ENCODE data around the gene DEXI. TPM values are rescaled to one million over a fixed set of nuclear protein-coding genes. Genes with fewer than 3 reads are reported as not detected.

The DEXI gene
- 20.5 and 21.3 TPM in 2 replicates for polyA plus RNA-seq (2013)

- peak within 1 kb of the TSS; percentile 7 for H2BK12ac ChIP-seq (ENCODE audit: low read length)
- H2BK5ac ChIP-seq (ENCODE audit: low read depth, low read length, poor library complexity), result peak within 1 kb of the TSS; percentile 51
- no peaks in the 10 kb centered on the region for H3K9me3 ChIP-seq (ENCODE audit: insufficient read depth, low read depth, low read length)
- peak within 1 kb of the TSS; percentile 62 for H3K14ac ChIP-seq (ENCODE audit: low read length)
- H2AFZ ChIP-seq (ENCODE audit: insufficient read depth, low read length, poor library complexity), result peak within 1 kb of the TSS; percentile 75
- peak within 1 kb of the TSS; percentile 70 for H3K4me2 ChIP-seq (ENCODE audit: low read length)
- H2AK5ac ChIP-seq (ENCODE audit: low read length), result no peak within 1 kb of the TSS
- peaks cover 18% of the 10 kb centered on the region for H3K79me2 ChIP-seq (ENCODE audit: control insufficient read depth, insufficient read depth, low read length, poor library complexity)
- H3K79me1 ChIP-seq (ENCODE audit: low read length), result peaks cover 7% of the 10 kb centered on the region
- peaks cover 22 to 38% of the 10 kb centered on the region in 2 experiments for H3K4me1 ChIP-seq (ENCODE audit: control insufficient read depth in 1 of 2, insufficient read depth in 2 of 2, low read length in 2 of 2)
- peak within 1 kb of the TSS; percentile 38 for H3K27ac ChIP-seq (ENCODE audit: low read depth, low read length)
- H3K27me3 ChIP-seq (ENCODE audit: insufficient read depth, low read length), result no peaks in the 10 kb centered on the region
- peaks cover 5 to 6% of the 10 kb centered on the region in 2 experiments for H3K36me3 ChIP-seq (ENCODE audit: control insufficient read depth in 1 of 2, insufficient read depth in 2 of 2, low read length in 2 of 2)
- WGBS (ENCODE audit: extremely low coverage, insufficient coverage, insufficient read length), result no CpG with 5 or more reads among the region's 55 CpGs
- peak within 1 kb of the TSS; percentile 34 for H4K12ac ChIP-seq (ENCODE audit: low read depth, low read length)
- peak; percentile 91 to 97 for DNase-seq
- H4K8ac ChIP-seq (ENCODE audit: low read depth, low read length), result peak within 1 kb of the TSS; percentile 81
- peak within 1 kb of the TSS; percentile 78 for H3K4me3 ChIP-seq (ENCODE audit: low read depth, low read length)
- no peak within 1 kb of the TSS for H3K23ac ChIP-seq (ENCODE audit: low read length)
- peak within 1 kb of the TSS; percentile 37 for H4K91ac ChIP-seq (ENCODE audit: low read depth, low read length)
- H3K9ac ChIP-seq (ENCODE audit: low read length), result peak within 1 kb of the TSS; percentile 55
- H2BK120ac ChIP-seq (ENCODE audit: insufficient read depth, low read length, poor library complexity), result peak within 1 kb of the TSS; percentile 57
- H3K18ac ChIP-seq (ENCODE audit: low read length), result peak within 1 kb of the TSS; percentile 90
- peak within 1 kb of the TSS; percentile 80 for H3K4ac ChIP-seq (ENCODE audit: low read depth, low read length)
These were observed at the start of gene DEXI for GRCh38 chr16:10942352-10943063. TSS of gene DEXI (minus strand) at chr16:10942468. CDS start at chr16:10942005, 463 bp downstream.

- peak overlapping the region; percentile 12 for H4K91ac ChIP-seq (ENCODE audit: low read depth, low read length)
- H2AK5ac ChIP-seq (ENCODE audit: low read length), result peak overlapping the region; percentile 13
- H3K4ac ChIP-seq (ENCODE audit: low read depth, low read length), result no peak overlapping the region
- H2BK5ac ChIP-seq (ENCODE audit: low read depth, low read length, poor library complexity), result peak overlapping the region; percentile 13
- no peak overlapping the region for H2AFZ ChIP-seq (ENCODE audit: insufficient read depth, low read length, poor library complexity)
- H3K18ac ChIP-seq (ENCODE audit: low read length), result no peak overlapping the region
- peaks cover 5% of the 10 kb centered on the region for H3K79me1 ChIP-seq (ENCODE audit: low read length)
- H3K79me2 ChIP-seq (ENCODE audit: control insufficient read depth, insufficient read depth, low read length, poor library complexity), result no peaks in the 10 kb centered on the region
- H3K9ac ChIP-seq (ENCODE audit: low read length), result no peak overlapping the region
- no peak overlapping the region for H3K4me3 ChIP-seq (ENCODE audit: low read depth, low read length)
- H3K27ac ChIP-seq (ENCODE audit: low read depth, low read length), result no peak overlapping the region
- peak overlapping the region; percentile 2 for H2BK12ac ChIP-seq (ENCODE audit: low read length)
- no peak overlapping the region for H3K23ac ChIP-seq (ENCODE audit: low read length)
- no peak overlapping the region for H3K4me2 ChIP-seq (ENCODE audit: low read length)
- peaks cover 23 to 27% of the 10 kb centered on the region in 2 experiments for H3K4me1 ChIP-seq (ENCODE audit: control insufficient read depth in 1 of 2, insufficient read depth in 2 of 2, low read length in 2 of 2)
- H3K27me3 ChIP-seq (ENCODE audit: insufficient read depth, low read length), result no peaks in the 10 kb centered on the region
- H4K12ac ChIP-seq (ENCODE audit: low read depth, low read length), result no peak overlapping the region
- WGBS (ENCODE audit: extremely low coverage, insufficient coverage, insufficient read length), result no CpG with 5 or more reads among the region's 5 CpGs
- DNase-seq, result no peak
- no peaks in the 10 kb centered on the region for H3K9me3 ChIP-seq (ENCODE audit: insufficient read depth, low read depth, low read length)
- no peak overlapping the region for H2BK120ac ChIP-seq (ENCODE audit: insufficient read depth, low read length, poor library complexity)
- H3K36me3 ChIP-seq (ENCODE audit: control insufficient read depth in 1 of 2, insufficient read depth in 2 of 2, low read length in 2 of 2), result peaks cover 3 to 4% of the 10 kb centered on the region in 2 experiments
- peak overlapping the region; percentile 23 for H3K14ac ChIP-seq (ENCODE audit: low read length)
- no peak overlapping the region for H4K8ac ChIP-seq (ENCODE audit: low read depth, low read length)
These were observed 48.1 kb upstream of the DEXI start for GRCh38 chr16:10990378-10990777.

GRCh38 chr16:10989559-10989958 lies 47.3 kb upstream of the DEXI start:
- Histone ChIP-seq H2BK120ac (ENCODE audit: insufficient read depth, low read length, poor library complexity) (no peak overlapping the region), H3K36me3 (ENCODE audit: control insufficient read depth in 1 of 2, insufficient read depth in 2 of 2, low read length in 2 of 2) (peaks cover 0 to 4% of the 10 kb centered on the region in 2 experiments), H3K4ac (ENCODE audit: low read depth, low read length) (no peak overlapping the region), H4K8ac (ENCODE audit: low read depth, low read length) (no peak overlapping the region), H3K9ac (ENCODE audit: low read length) (no peak overlapping the region), H3K27ac (ENCODE audit: low read depth, low read length) (peak overlapping the region; percentile 23), H2AFZ (ENCODE audit: insufficient read depth, low read length, poor library complexity) (no peak overlapping the region), H3K18ac (ENCODE audit: low read length) (no peak overlapping the region), H3K14ac (ENCODE audit: low read length) (no peak overlapping the region), H3K9me3 (ENCODE audit: insufficient read depth, low read depth, low read length) (no peaks in the 10 kb centered on the region), H3K79me2 (ENCODE audit: control insufficient read depth, insufficient read depth, low read length, poor library complexity) (no peaks in the 10 kb centered on the region), H4K91ac (ENCODE audit: low read depth, low read length) (no peak overlapping the region), H3K4me3 (ENCODE audit: low read depth, low read length) (no peak overlapping the region), H2BK12ac (ENCODE audit: low read length) (no peak overlapping the region), H3K4me1 (ENCODE audit: control insufficient read depth in 1 of 2, insufficient read depth in 2 of 2, low read length in 2 of 2) (peaks cover 26 to 29% of the 10 kb centered on the region in 2 experiments), H3K4me2 (ENCODE audit: low read length) (no peak overlapping the region), H3K23ac (ENCODE audit: low read length) (no peak overlapping the region), H2BK5ac (ENCODE audit: low read depth, low read length, poor library complexity) (no peak overlapping the region), H4K12ac (ENCODE audit: low read depth, low read length) (no peak overlapping the region), H3K79me1 (ENCODE audit: low read length) (peaks cover 5% of the 10 kb centered on the region), H2AK5ac (ENCODE audit: low read length) (no peak overlapping the region), H3K27me3 (ENCODE audit: insufficient read depth, low read length) (no peaks in the 10 kb centered on the region)
- no CpG with 5 or more reads among the region's 6 CpGs for WGBS (ENCODE audit: extremely low coverage, insufficient coverage, insufficient read length)
- DNase-seq, result no peak

GRCh38 chr16:10988879-10989278 lies 46.6 kb upstream of the DEXI start:
- Histone ChIP-seq H2BK12ac (ENCODE audit: low read length) (peak overlapping the region; percentile 56), H4K91ac (ENCODE audit: low read depth, low read length) (no peak overlapping the region), H2BK5ac (ENCODE audit: low read depth, low read length, poor library complexity) (no peak overlapping the region), H3K27me3 (ENCODE audit: insufficient read depth, low read length) (no peaks in the 10 kb centered on the region), H3K4me1 (ENCODE audit: control insufficient read depth in 1 of 2, insufficient read depth in 2 of 2, low read length in 2 of 2) (peaks cover 30 to 35% of the 10 kb centered on the region in 2 experiments), H4K12ac (ENCODE audit: low read depth, low read length) (no peak overlapping the region), H3K18ac (ENCODE audit: low read length) (no peak overlapping the region), H3K27ac (ENCODE audit: low read depth, low read length) (no peak overlapping the region), H3K23ac (ENCODE audit: low read length) (no peak overlapping the region), H2BK120ac (ENCODE audit: insufficient read depth, low read length, poor library complexity) (no peak overlapping the region), H3K4me3 (ENCODE audit: low read depth, low read length) (no peak overlapping the region), H3K9me3 (ENCODE audit: insufficient read depth, low read depth, low read length) (no peaks in the 10 kb centered on the region), H3K79me1 (ENCODE audit: low read length) (peaks cover 5% of the 10 kb centered on the region), H4K8ac (ENCODE audit: low read depth, low read length) (no peak overlapping the region), H2AK5ac (ENCODE audit: low read length) (no peak overlapping the region), H3K4ac (ENCODE audit: low read depth, low read length) (no peak overlapping the region), H3K14ac (ENCODE audit: low read length) (no peak overlapping the region), H3K36me3 (ENCODE audit: control insufficient read depth in 1 of 2, insufficient read depth in 2 of 2, low read length in 2 of 2) (no peaks in the 10 kb centered on the region), H3K9ac (ENCODE audit: low read length) (no peak overlapping the region), H3K4me2 (ENCODE audit: low read length) (no peak overlapping the region), H2AFZ (ENCODE audit: insufficient read depth, low read length, poor library complexity) (no peak overlapping the region), H3K79me2 (ENCODE audit: control insufficient read depth, insufficient read depth, low read length, poor library complexity) (no peaks in the 10 kb centered on the region)
- DNase-seq, result no peak
- WGBS (ENCODE audit: extremely low coverage, insufficient coverage, insufficient read length), result no CpG with 5 or more reads among the region's 6 CpGs

Data from trophoblast cell (in vitro differentiated cells and primary cell).